Panc1 (cell line): Measurements from ENCODE around the gene SUCO. TPM values are rescaled to one million over a fixed set of nuclear protein-coding genes. Genes with fewer than 3 reads are reported as not detected.

ENCODE experiments used
- ATAC-seq: fragments of 200-7000 bp; cut with Tn5 transposase; 2 replicates; pipeline ENCODE4 v1.9.1; 2020; ENCODE audit warnings: mild to moderate bottlenecking, moderate library complexity
- BruUV-seq: library from RNA; stranded (reverse); fragments of 400-500 nt; replicated peaks from 2 replicates; lab custom pipeline; 2021; lab: Mats Ljungman, UMichigan
- CTCF ChIA-PET: fragments of 300-600 bp; sonication (Branson Sonifier 250); formaldehyde crosslinking; loops from one replicate; lab custom pipeline; 2022; ENCODE audit warnings: antibody characterized with exemption; lab: Charles Lee
- POLR2A ChIA-PET: fragments of 300-600 bp; sonication (Branson Sonifier 250); formaldehyde crosslinking; loops from one replicate; lab custom pipeline; 2022; ENCODE audit warnings: antibody characterized with exemption; lab: Charles Lee
- DNase-seq: peaks from one replicate; pipeline ENCODE4 v3.0.0-alpha.2; 2010; ENCODE audit warnings: low read depth, low spot score
- H3K27ac ChIP-seq: 2 replicates; pipeline ENCODE4 v1.5.1; 2011; ENCODE audit warnings: mild to moderate bottlenecking, low read length, inconsistent platforms
- H3K27me3 ChIP-seq: fragments of 200-500 bp; sonication (Bioruptor generic); 2 replicates; pipeline ENCODE4 v1.6.0; 2014; ENCODE audit warnings: low read length, inconsistent platforms; ENCODE audit not compliant: control insufficient read depth, insufficient read depth
- H3K36me3 ChIP-seq: fragments of 200-500 bp; sonication (Bioruptor generic); 2 replicates; pipeline ENCODE4 v1.5.1; 2014; ENCODE audit warnings: inconsistent platforms, mild to moderate bottlenecking, low read length, moderate library complexity; ENCODE audit not compliant: control insufficient read depth, insufficient read depth
- H3K4me1 ChIP-seq: 2 replicates; pipeline ENCODE4 v1.5.1; 2011; ENCODE audit warnings: inconsistent platforms, mild to moderate bottlenecking, low read length, moderate library complexity; ENCODE audit not compliant: control insufficient read depth, insufficient read depth
- H3K4me3 ChIP-seq, 2 experiments: 2 replicates each; pipeline ENCODE4 v1.5.1; 2011 to 2012; ENCODE audit warnings: low read depth in 2 of 2, low read length in 2 of 2, mild to moderate bottlenecking in 2 of 2, inconsistent platforms in 1 of 2, moderate library complexity in 1 of 2
- H3K9me3 ChIP-seq: fragments of 200-500 bp; sonication (Bioruptor generic); 2 replicates; pipeline ENCODE4 v1.5.1; 2014; ENCODE audit warnings: low read depth, mild to moderate bottlenecking, inconsistent platforms, low read length, moderate library complexity; ENCODE audit not compliant: control insufficient read depth, insufficient read depth
- POLR2AphosphoS5 ChIP-seq: IDR thresholded peaks from 2 replicates; pipeline ENCODE4 v1.6.1; 2012; ENCODE audit warnings: mild to moderate bottlenecking, low read depth, low read length, moderate library complexity
- REST ChIP-seq, 2 experiments: IDR thresholded peaks; 2 replicates each; pipeline ENCODE4 v1.6.1; 2011 to 2012; ENCODE audit warnings: low read depth in 2 of 2, control low read depth in 1 of 2, low read length in 1 of 2, mild to moderate bottlenecking in 1 of 2, moderate library complexity in 1 of 2; ENCODE audit not compliant: insufficient read depth in 1 of 2
- SIN3A ChIP-seq: IDR thresholded peaks from 2 replicates; pipeline ENCODE4 v1.6.1; 2012; ENCODE audit warnings: low read depth, mild to moderate bottlenecking, low read length, moderate library complexity, borderline replicate concordance; ENCODE audit not compliant: insufficient read depth
- TCF7L2 ChIP-seq: IDR thresholded peaks from 2 replicates; pipeline ENCODE4 v1.6.1; 2011; ENCODE audit warnings: mild to moderate bottlenecking, low read depth, low read length, inconsistent platforms
- in situ Hi-C: cut with HindIII; loops from 2 replicates; pipeline ENCODE4 v1.10.0; 2016; ENCODE audit warnings: low sequenced_read_pairs, low pct_unique_long_range_greater_than_20kb
- intact Hi-C: fragments of 100-400 bp; cut with micrococcal nuclease; formaldehyde crosslinking; loops from one replicate; pipeline ENCODE4 v1.10.0; 2022; ENCODE audit not compliant: unreplicated experiment
- total RNA-seq: library from RNA; stranded (reverse); gene quantifications from one replicate; pipeline ENCODE4 v1.2.1, GENCODE V29; 2021; ENCODE audit not compliant: unreplicated experiment
- TF ChIP-seq, protein P1 (sequence below): fragments of 450-650 bp; IDR thresholded peaks from 2 replicates; pipeline ENCODE4 v1.5.1; 2017; ENCODE audit warnings: mild to moderate bottlenecking

Gene SUCO
- total RNA-seq, 1 experiment from 2014 or later = 31.3 TPM

DNA sequence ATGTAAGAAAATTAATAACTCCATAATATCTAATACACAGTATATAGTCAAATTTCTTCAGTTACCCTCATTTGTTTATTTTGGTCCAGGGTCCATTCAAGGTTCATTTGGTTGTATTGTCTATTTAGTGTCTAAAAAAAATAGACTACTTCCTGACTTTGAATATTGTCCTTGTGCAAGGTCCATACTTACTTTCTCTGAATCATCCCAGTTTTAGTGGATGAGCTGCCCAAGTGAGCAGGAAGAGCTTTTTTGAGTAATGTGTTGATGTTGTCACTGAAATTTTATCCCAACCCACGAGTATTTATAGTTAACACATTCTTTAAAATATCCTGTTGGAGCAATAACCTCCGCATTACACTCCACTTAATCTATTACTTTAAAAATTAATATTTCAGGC, 80.3 kb downstream of the SUCO start:
- ChIA-PET CTCF (no interaction called here), POLR2A (no interaction called here)
- Histone ChIP-seq H3K4me3 (no peak overlapping the region), H3K27me3 (no peaks in the 10 kb centered on the region), H3K27ac (no peak overlapping the region), H3K36me3 (peaks cover 10% of the 10 kb centered on the region), H3K9me3 (peaks cover 7% of the 10 kb centered on the region; the same call in 1 of the 2 replicates), H3K4me1 (no peaks in the 10 kb centered on the region)
- intact Hi-C loops = no loop called here
- ATAC-seq (no peak), DNase-seq (no peak)
- no TSS peak for BruUV-seq
- TF ChIP-seq SIN3A (no peak), REST (IDR thresholded peaks at IDR 0.05; ENCODE audit: insufficient read depth in 1 of 2, low read depth in 2 of 2, low read length in 1 of 2) (no peak), TCF7L2 (no peak), POLR2AphosphoS5 (no peak)
- TF ChIP-seq, protein P1, sequence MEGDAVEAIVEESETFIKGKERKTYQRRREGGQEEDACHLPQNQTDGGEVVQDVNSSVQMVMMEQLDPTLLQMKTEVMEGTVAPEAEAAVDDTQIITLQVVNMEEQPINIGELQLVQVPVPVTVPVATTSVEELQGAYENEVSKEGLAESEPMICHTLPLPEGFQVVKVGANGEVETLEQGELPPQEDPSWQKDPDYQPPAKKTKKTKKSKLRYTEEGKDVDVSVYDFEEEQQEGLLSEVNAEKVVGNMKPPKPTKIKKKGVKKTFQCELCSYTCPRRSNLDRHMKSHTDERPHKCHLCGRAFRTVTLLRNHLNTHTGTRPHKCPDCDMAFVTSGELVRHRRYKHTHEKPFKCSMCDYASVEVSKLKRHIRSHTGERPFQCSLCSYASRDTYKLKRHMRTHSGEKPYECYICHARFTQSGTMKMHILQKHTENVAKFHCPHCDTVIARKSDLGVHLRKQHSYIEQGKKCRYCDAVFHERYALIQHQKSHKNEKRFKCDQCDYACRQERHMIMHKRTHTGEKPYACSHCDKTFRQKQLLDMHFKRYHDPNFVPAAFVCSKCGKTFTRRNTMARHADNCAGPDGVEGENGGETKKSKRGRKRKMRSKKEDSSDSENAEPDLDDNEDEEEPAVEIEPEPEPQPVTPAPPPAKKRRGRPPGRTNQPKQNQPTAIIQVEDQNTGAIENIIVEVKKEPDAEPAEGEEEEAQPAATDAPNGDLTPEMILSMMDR = no peak
- in situ Hi-C loops = no loop called here

DNA sequence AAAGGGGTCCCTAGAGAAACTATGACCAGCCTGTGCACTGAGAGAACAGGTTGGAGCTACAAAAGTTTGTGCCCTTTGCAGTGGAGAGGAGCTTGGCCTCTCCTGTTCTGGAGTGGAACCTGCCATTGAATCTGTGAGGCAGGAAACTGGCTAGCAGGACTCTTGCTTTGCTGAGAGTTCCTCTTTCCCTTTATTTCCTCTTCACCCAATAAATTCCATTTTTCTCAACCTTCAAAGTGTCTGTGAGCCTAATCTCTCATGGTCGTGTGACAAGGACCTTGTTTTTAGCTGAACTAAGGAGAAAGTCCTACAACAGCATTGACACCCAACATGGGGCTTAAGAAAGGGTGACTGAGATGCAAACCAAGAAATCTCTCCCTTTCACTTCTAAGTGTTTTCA, 83.2 kb downstream of the SUCO start:
- intact Hi-C loops (no loop called here), in situ Hi-C loops (no loop called here)
- POLR2A ChIA-PET = no interaction called here
- CTCF ChIA-PET = no interaction called here
- no peak for ATAC-seq
- no peak for DNase-seq
- Histone ChIP-seq H3K36me3 (peaks cover 4% of the 10 kb centered on the region; the same call in 1 of the 2 replicates), H3K27me3 (no peaks in the 10 kb centered on the region), H3K4me3 (no peak overlapping the region), H3K27ac (no peak overlapping the region), H3K4me1 (no peaks in the 10 kb centered on the region), H3K9me3 (peaks cover 14% of the 10 kb centered on the region; the same call in 1 of the 2 replicates)
- TF ChIP-seq TCF7L2 (no peak), POLR2AphosphoS5 (no peak), REST (IDR thresholded peaks at IDR 0.05; ENCODE audit: insufficient read depth in 1 of 2, low read depth in 2 of 2, low read length in 1 of 2) (no peak), SIN3A (no peak)
- TF ChIP-seq, protein P1 = no peak
- no TSS peak for BruUV-seq
